Endothelial cell of umbilical vein (primary cell): ENCODE measurements around the gene UCP3. TPM values are rescaled to one million over a fixed set of nuclear protein-coding genes. Genes with fewer than 3 reads are reported as not detected.

Experiments used
- BruUV-seq: library from RNA; stranded (reverse); fragments of 400-500 nt; replicated peaks from 2 replicates; lab custom pipeline; 2021; lab: Mats Ljungman, UMichigan
- CTCF ChIA-PET: fragments of 300-600, 350-600 bp; sonication (Branson Sonifier 250); formaldehyde crosslinking; loops from one replicate; lab custom pipeline; 2021; ENCODE audit warnings: antibody characterized with exemption, inconsistent platforms; lab: Charles Lee
- POLR2A ChIA-PET: fragments of 300-600, 350-600 bp; sonication (Branson Sonifier 250); formaldehyde crosslinking; loops from one replicate; lab custom pipeline; 2021; ENCODE audit warnings: antibody characterized with exemption, inconsistent platforms; lab: Charles Lee
- DNase-seq: peaks from one replicate; pipeline ENCODE4 v3.0.0-alpha.2; 2011; ENCODE audit warnings: low read depth, low spot score
- FAIRE-seq: peaks from 2 replicates; lab custom pipeline; 2011; peaks lifted over from hg19 to GRCh38; lab: Jason Lieb, UNC
- H2AFZ ChIP-seq: 2 replicates; pipeline ENCODE4 v1.6.0; 2012; ENCODE audit warnings: low read depth, low read length, control low read depth, inconsistent platforms
- H3K27ac ChIP-seq: 2 replicates; pipeline ENCODE4 v1.5.1; 2011; ENCODE audit warnings: low read depth, mild to moderate bottlenecking, control low read depth, low read length, moderate library complexity; ENCODE audit not compliant: insufficient read depth
- H3K27me3 ChIP-seq, 2 experiments: 2 replicates each; pipeline versions ENCODE4 v1.6.0 to v1.6.1; 2011; ENCODE audit warnings: low read length in 2 of 2, mixed read lengths in 1 of 2; ENCODE audit not compliant: control insufficient read depth in 2 of 2, insufficient read depth in 2 of 2
- H3K36me3 ChIP-seq, 2 experiments: 2 replicates in 1 of 2; 3 replicates in 1 of 2; pipeline ENCODE4 v1.5.1; 2011; ENCODE audit warnings: low read length in 2 of 2, mild to moderate bottlenecking in 1 of 2, moderate library complexity in 1 of 2; ENCODE audit not compliant: control insufficient read depth in 2 of 2, insufficient read depth in 2 of 2; ENCODE audit errors: extremely low read depth in 1 of 2
- H3K4me1 ChIP-seq: 3 replicates; pipeline ENCODE4 v1.5.1; 2011; ENCODE audit warnings: mild to moderate bottlenecking, low read length; ENCODE audit not compliant: control insufficient read depth, insufficient read depth; ENCODE audit errors: extremely low read depth
- H3K4me2 ChIP-seq: 2 replicates; pipeline ENCODE4 v1.6.1; 2011; ENCODE audit warnings: low read length, control low read depth, mixed read lengths; ENCODE audit not compliant: insufficient read depth
- H3K4me3 ChIP-seq, 3 experiments: fragments of 200-600 bp in 1 of 3; sonication (generic), shearing (Covaris generic) in 1 of 3; replicated peaks in 1 of 3; 2 replicates each; pipeline ENCODE4 v1.5.1; 2011 to 2016; ENCODE audit warnings: control low read depth in 3 of 3, low read length in 3 of 3, mild to moderate bottlenecking in 2 of 3, inconsistent platforms in 1 of 3, low read depth in 1 of 3, moderate library complexity in 1 of 3; ENCODE audit not compliant: insufficient read depth in 1 of 3
- H3K79me2 ChIP-seq: 2 replicates; pipeline ENCODE4 v1.6.0; 2012; ENCODE audit warnings: low read length, inconsistent platforms; ENCODE audit not compliant: control insufficient read depth, insufficient read depth
- H3K9ac ChIP-seq: replicated peaks from 2 replicates; pipeline ENCODE3; 2011; ENCODE audit warnings: low read length, control low read depth; ENCODE audit not compliant: insufficient read depth; ENCODE audit errors: extremely low read depth
- H3K9me1 ChIP-seq: replicated peaks from 3 replicates; pipeline ENCODE4 v1.6.0; 2011; ENCODE audit warnings: mild to moderate bottlenecking, low read length; ENCODE audit not compliant: control insufficient read depth, insufficient read depth; ENCODE audit errors: extremely low read depth
- H3K9me3 ChIP-seq: replicated peaks from 2 replicates; pipeline ENCODE4 v1.5.1; 2012; ENCODE audit warnings: low read length, inconsistent platforms; ENCODE audit not compliant: control insufficient read depth, insufficient read depth
- H4K20me1 ChIP-seq: replicated peaks from 2 replicates; pipeline ENCODE3; 2011; ENCODE audit warnings: mild to moderate bottlenecking, low read length; ENCODE audit not compliant: control insufficient read depth, insufficient read depth; ENCODE audit errors: extremely low read depth
- CTCF ChIP-seq, 2 donors: IDR thresholded peaks; 1 replicate in 1 of 2; 2 replicates in 1 of 2; pipeline ENCODE4 v1.5.1; 2011; ENCODE audit warnings: low read length in 2 of 2, mild to moderate bottlenecking in 2 of 2, moderate library complexity in 2 of 2, control low read depth in 1 of 2, inconsistent platforms in 1 of 2, low read depth in 1 of 2; ENCODE audit not compliant: insufficient read depth in 1 of 2; ENCODE audit errors: extremely low read depth in 1 of 2
- EZH2 ChIP-seq: IDR thresholded peaks from 2 replicates; pipeline ENCODE4 v1.6.1; 2012; ENCODE audit warnings: borderline replicate concordance, low read depth, mild to moderate bottlenecking, moderate library complexity, low read length, inconsistent platforms; ENCODE audit not compliant: severe bottlenecking
- FOS ChIP-seq: IDR thresholded peaks from 2 replicates; pipeline ENCODE4 v1.6.1; 2011; ENCODE audit warnings: mild to moderate bottlenecking, low read length, moderate library complexity, borderline replicate concordance; ENCODE audit not compliant: insufficient read depth
- GATA2 ChIP-seq: IDR thresholded peaks from 2 replicates; pipeline ENCODE4 v1.7.0; 2011; ENCODE audit warnings: low read depth, mild to moderate bottlenecking, moderate library complexity, mixed read lengths, low read length; ENCODE audit not compliant: insufficient read length, insufficient read depth
- JUN ChIP-seq: IDR thresholded peaks from 2 replicates; pipeline ENCODE4 v1.6.1; 2011; ENCODE audit warnings: borderline replicate concordance, low read depth; ENCODE audit not compliant: insufficient read length, insufficient read depth
- MAX ChIP-seq: IDR thresholded peaks from 2 replicates; pipeline ENCODE4 v1.6.1; 2011; ENCODE audit not compliant: insufficient read depth, insufficient read length
- MYC ChIP-seq: IDR thresholded peaks from one replicate; pipeline ENCODE4 v1.6.1; 2011; ENCODE audit warnings: mild to moderate bottlenecking, low read depth, low read length
- POLR2A ChIP-seq: IDR thresholded peaks from 2 replicates; pipeline ENCODE4 v1.6.1; 2012; ENCODE audit warnings: low read depth, mild to moderate bottlenecking, control low read depth, low read length
- POLR2AphosphoS5 ChIP-seq: IDR thresholded peaks from 2 replicates; pipeline ENCODE4 v1.6.1; 2012; ENCODE audit warnings: low read depth, mild to moderate bottlenecking, control low read depth, low read length, moderate library complexity; ENCODE audit not compliant: insufficient read depth
- dilution Hi-C: fragments of 300-500 bp; cut with MboI; formaldehyde crosslinking; loops from one replicate; pipeline ENCODE4 v1.15.0; 2019; ENCODE audit warnings: low sequenced_read_pairs; ENCODE audit not compliant: extremely low pct_ligation_motif_present
- intact Hi-C: fragments of 100-400 bp; cut with micrococcal nuclease; formaldehyde crosslinking; loops from one replicate; pipeline ENCODE4 v1.10.0; 2022
- polyA plus RNA-seq, 4 experiments: library from polyadenylated mRNA; depleted of rRNA in 3 of 4; stranded (reverse) in 3 of 4; unstranded in 1 of 4; fragments of >200 nt; gene quantifications; 2 replicates each; pipeline versions ENCODE4 v1.2.1 to v1.2.3, GENCODE V29; 2011 to 2012; ENCODE audit warnings: missing spikeins in 1 of 4
- total RNA-seq: library from RNA; stranded (reverse); gene quantifications from 2 replicates; pipeline ENCODE4 v1.2.3, GENCODE V29; 2021

UCP3 gene
- total and polyA plus RNA-seq, 2 donors (not counting 3 experiments of a cell fraction or from before 2014, with no cell fraction given) = 1.1 to 1.4 TPM

- Histone ChIP-seq H4K20me1 (no peaks in the 10 kb centered on the region), H3K36me3 (no peaks in the 10 kb centered on the region), H3K79me2 (no peaks in the 10 kb centered on the region), H2AFZ (no peak overlapping the region), H3K27ac (no peak overlapping the region), H3K4me1 (no peaks in the 10 kb centered on the region), H3K4me2 (no peak overlapping the region), H3K4me3 (no peak overlapping the region), H3K9me3 (no peaks in the 10 kb centered on the region), H3K9me1 (no peaks in the 10 kb centered on the region), H3K9ac (no peak overlapping the region), H3K27me3 (no peaks in the 10 kb centered on the region)
- DNase-seq = no peak
- FAIRE-seq = no peak
- dilution Hi-C loops = no loop called here
- ChIA-PET POLR2A (no interaction called here), CTCF (interaction anchor here (0.6 kb wide), 1 partner anchor 619 kb away, joined by 3 read pairs; no protein-coding TSS in a partner anchor)
- no peak for TF ChIP-seq MAX
- TF ChIP-seq POLR2A = no peak
- no peak for TF ChIP-seq POLR2AphosphoS5
- no peak for TF ChIP-seq GATA2
- TF ChIP-seq MYC = no peak
- TF ChIP-seq EZH2 = no peak
- no peak for TF ChIP-seq JUN
- no peak for TF ChIP-seq CTCF (IDR thresholded peaks at IDR 0.05; ENCODE audit: extremely low read depth in 1 of 2, insufficient read depth in 1 of 2, low read depth in 1 of 2, low read length in 2 of 2)
- TF ChIP-seq FOS = no peak
- BruUV-seq = no TSS peak
- intact Hi-C loops = no loop called here
These were observed 2.1 kb downstream of the UCP3 start for GRCh38 chr11:74006743-74007304.
